Brain microvascular endothelial cell (primary cell): ENCODE measurements around the gene LARP4B.
"Not testable (repeated sequence)": the region's sequence is repeated elsewhere in the genome, so short reads cannot be mapped to it uniquely, and the experiment has no call there.

Experiments used
- DNase-seq: peaks from one replicate; pipeline ENCODE4 v3.0.0-alpha.2; 2020
- H3K27ac ChIP-seq: fragments of 250-450 bp; sonication (Bioruptor Pico); 2 replicates; pipeline ENCODE4 v1.5.1; 2020; ENCODE audit warnings: mild to moderate bottlenecking, moderate library complexity
- H3K27me3 ChIP-seq: fragments of 250-450 bp; sonication (Bioruptor Pico); replicated peaks from 2 replicates; pipeline ENCODE4 v1.5.1; 2020; ENCODE audit warnings: mild to moderate bottlenecking
- H3K36me3 ChIP-seq: fragments of 250-450 bp; sonication (Bioruptor Pico); replicated peaks from 2 replicates; pipeline ENCODE4 v1.5.1; 2020; ENCODE audit warnings: mild to moderate bottlenecking
- H3K4me3 ChIP-seq: 2 replicates; pipeline ENCODE4 v1.5.1; 2011; ENCODE audit warnings: low read depth, mild to moderate bottlenecking, control low read depth, low read length, moderate library complexity
- CTCF ChIP-seq: IDR thresholded peaks from 2 replicates; pipeline ENCODE4 v1.5.1; 2011; ENCODE audit warnings: low read depth, mild to moderate bottlenecking, moderate library complexity, low read length, control low read depth, inconsistent platforms; ENCODE audit errors: missing control alignments
- in situ Hi-C: cut with HindIII; loops from 2 replicates; pipeline ENCODE4 v1.10.0; 2017; ENCODE audit warnings: low sequenced_read_pairs, low pct_ligation_motif_present

LARP4B gene

DNA sequence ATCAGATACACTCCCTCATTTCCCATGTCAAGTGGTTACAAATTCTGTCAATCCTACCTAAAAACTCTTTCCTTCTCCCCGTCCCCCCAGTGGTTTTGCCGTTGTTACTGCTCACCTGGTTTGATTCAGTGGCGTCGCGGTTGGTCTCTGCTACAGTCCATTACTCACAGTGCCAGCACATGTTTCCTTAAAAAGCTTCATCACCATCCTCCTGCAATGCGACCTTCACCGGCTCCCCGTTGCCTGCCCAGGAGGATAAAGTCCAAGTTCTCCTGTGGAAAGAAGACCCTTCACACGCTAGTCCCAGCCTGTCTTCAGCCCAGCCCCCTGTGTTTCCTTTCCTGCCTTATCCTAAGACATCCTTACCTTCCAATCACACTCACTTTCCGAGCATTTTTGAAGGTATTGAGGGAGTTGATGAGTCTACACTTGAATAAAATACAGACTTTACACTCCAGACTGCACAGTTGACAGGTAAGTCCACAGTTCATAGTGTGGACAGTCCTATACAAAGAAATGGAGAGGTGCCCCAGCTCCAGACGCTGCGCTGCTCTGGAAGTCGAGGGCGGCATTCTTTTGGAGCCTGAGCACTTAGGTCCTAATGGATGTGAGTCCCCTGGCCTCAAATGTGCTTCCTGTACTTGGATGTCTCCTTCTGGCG lies 3.4 kb upstream of the LARP4B start:
- H3K27me3 ChIP-seq: no peaks in the 10 kb centered on the region
- no peak for DNase-seq
- TF ChIP-seq CTCF: no peak
- no peak overlapping the region for H3K4me3 ChIP-seq
- H3K36me3 ChIP-seq: no peaks in the 10 kb centered on the region
- no peak overlapping the region for H3K27ac ChIP-seq
- in situ Hi-C loops: no loop called here

GRCh38 chr10:934165-934564 lies 2.7 kb upstream of the LARP4B start:
- H3K4me3 ChIP-seq, DNase-seq, H3K36me3 ChIP-seq, H3K27me3 ChIP-seq, H3K27ac ChIP-seq, in situ Hi-C loops: not testable (repeated sequence)

- TF ChIP-seq CTCF: no peak
- H3K4me3 ChIP-seq: no peak overlapping the region
- DNase-seq: no peak
- no peaks in the 10 kb centered on the region for H3K36me3 ChIP-seq
- H3K27ac ChIP-seq: no peak overlapping the region
- in situ Hi-C loops: no loop called here
- H3K27me3 ChIP-seq: no peaks in the 10 kb centered on the region
These were observed 1.1 kb upstream of the LARP4B start for GRCh38 chr10:932589-932988.

DNA sequence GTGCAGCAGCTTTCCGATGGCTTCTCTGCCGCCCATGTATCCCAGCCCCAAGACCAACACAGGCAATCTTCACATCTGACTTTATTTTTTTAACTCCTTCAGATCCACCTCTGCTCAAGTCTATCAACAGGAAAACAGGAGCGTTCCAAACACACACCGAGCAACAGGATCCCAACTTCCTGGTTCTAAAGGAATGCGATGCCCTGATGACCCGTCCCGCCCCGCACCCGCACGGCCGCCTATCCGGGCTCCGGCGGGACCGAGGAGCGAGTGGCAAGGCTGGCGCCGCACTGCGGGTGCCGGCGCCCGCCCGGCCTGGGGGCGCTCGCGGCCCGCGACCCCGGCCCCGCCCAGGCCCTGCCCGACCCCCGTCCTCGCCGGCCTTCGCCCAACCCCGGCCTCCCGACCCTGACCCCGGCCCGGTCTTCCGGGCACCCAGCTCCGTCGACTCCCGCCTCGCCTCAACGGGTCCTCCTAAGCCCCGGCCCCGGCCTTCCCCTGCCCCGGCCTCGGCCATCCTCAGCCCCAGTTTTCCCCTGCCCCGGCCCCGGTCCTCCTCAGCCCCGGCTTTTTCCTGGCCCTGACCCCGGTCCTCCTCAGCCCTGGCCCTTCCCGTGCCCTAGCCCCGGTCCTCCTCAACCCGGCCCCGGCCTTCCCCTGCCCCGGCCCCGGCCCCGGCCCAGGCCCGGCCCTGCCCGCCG lies 730 bp downstream of the LARP4B start:
- in situ Hi-C loops: no loop called here
- peak overlapping the region; percentile 78 for H3K4me3 ChIP-seq
- H3K27me3 ChIP-seq: no peaks in the 10 kb centered on the region
- DNase-seq: no peak
- TF ChIP-seq CTCF: no peak
- H3K27ac ChIP-seq: peak overlapping the region; percentile 74
- H3K36me3 ChIP-seq: no peaks in the 10 kb centered on the region

GRCh38 chr10:929960-930624 lies 1.4 kb downstream of the LARP4B start:
- Histone ChIP-seq H3K27ac (peak overlapping the region; percentile 74), H3K4me3 (peak overlapping the region; percentile 78), H3K27me3 (no peaks in the 10 kb centered on the region), H3K36me3 (no peaks in the 10 kb centered on the region)
- no peak for DNase-seq
- in situ Hi-C loops: no loop called here
- TF ChIP-seq CTCF: no peak

GRCh38 chr10:927131-927530 lies 4.4 kb downstream of the LARP4B start:
- in situ Hi-C loops: no loop called here
- TF ChIP-seq CTCF: no peak
- Histone ChIP-seq H3K27me3 (no peaks in the 10 kb centered on the region), H3K4me3 (no peak overlapping the region), H3K27ac (no peak overlapping the region), H3K36me3 (no peaks in the 10 kb centered on the region)
- no peak for DNase-seq
